ENCODE measurements around the gene SYT9.

SYT9 gene

DNA sequence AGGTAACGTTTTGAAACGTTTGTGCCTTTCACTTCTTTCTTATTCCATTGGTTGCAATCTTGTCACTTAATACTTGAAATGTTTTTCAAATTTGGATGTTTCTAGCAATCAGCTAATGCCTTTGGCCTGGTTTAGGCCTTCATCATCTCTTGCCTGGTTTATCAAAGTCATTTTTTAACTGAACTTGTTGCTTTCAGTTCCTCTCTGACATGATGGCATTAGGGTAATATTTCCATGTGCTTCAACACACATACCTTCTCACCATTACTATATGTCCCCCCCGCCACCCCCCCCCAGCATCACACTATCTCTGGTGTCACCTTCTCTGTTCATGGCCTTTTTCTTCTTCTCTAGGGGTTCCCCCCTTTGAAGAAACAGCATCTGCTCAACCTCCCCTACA is 1.5 kb upstream of the SYT9 start:
- Histone ChIP-seq H3K4me3 (ENCODE audit: low read depth in 1 of 5, low read length in 5 of 5) (no peak overlapping the region), H3K9ac (ENCODE audit: low read length in 5 of 5) (no peak overlapping the region), H3K36me3 (ENCODE audit: control insufficient read depth in 5 of 5, insufficient read depth in 5 of 5, low read length in 5 of 5) (no peaks in the 10 kb centered on the region), H3K4me1 (ENCODE audit: control insufficient read depth in 5 of 5, insufficient read depth in 5 of 5, low read length in 5 of 5) (peaks cover 0 to 17% (median 11%) of the 10 kb centered on the region in 5 donors), H3K27me3 (ENCODE audit: control insufficient read depth in 5 of 5, insufficient read depth in 4 of 5, low read length in 5 of 5) (peaks cover 11 to 28% (median 14%) of the 10 kb centered on the region in 5 donors), H3K27ac (ENCODE audit: low read depth, low read length) (no peak overlapping the region), H3K9me3 (ENCODE audit: control insufficient read depth in 5 of 5, low read length in 5 of 5) (no peaks in the 10 kb centered on the region)

GRCh38 chr11:7251487-7251835 is 243 bp upstream of the SYT9 start:
- Histone ChIP-seq H3K9ac (ENCODE audit: low read length in 5 of 5) (no peak overlapping the region), H3K36me3 (ENCODE audit: control insufficient read depth in 5 of 5, insufficient read depth in 5 of 5, low read length in 5 of 5) (no peaks in the 10 kb centered on the region), H3K9me3 (ENCODE audit: control insufficient read depth in 5 of 5, low read length in 5 of 5) (no peaks in the 10 kb centered on the region), H3K27ac (ENCODE audit: low read depth, low read length) (no peak overlapping the region), H3K4me3 (ENCODE audit: low read depth in 1 of 5, low read length in 5 of 5) (peak overlapping the region in 4 of 5 donors; percentile 50 to 66 (median 56)), H3K4me1 (ENCODE audit: control insufficient read depth in 5 of 5, insufficient read depth in 5 of 5, low read length in 5 of 5) (peaks cover 0 to 17% (median 11%) of the 10 kb centered on the region in 5 donors), H3K27me3 (ENCODE audit: control insufficient read depth in 5 of 5, insufficient read depth in 4 of 5, low read length in 5 of 5) (peaks cover 11 to 28% (median 14%) of the 10 kb centered on the region in 5 donors)

GRCh38 chr11:7252683-7253213 is 1.0 kb downstream of the SYT9 start:
- H3K27ac ChIP-seq (ENCODE audit: low read depth, low read length), result no peak overlapping the region
- peaks cover 11 to 28% (median 14%) of the 10 kb centered on the region in 5 donors for H3K27me3 ChIP-seq (ENCODE audit: control insufficient read depth in 5 of 5, insufficient read depth in 4 of 5, low read length in 5 of 5)
- peaks cover 0 to 17% (median 11%) of the 10 kb centered on the region in 5 donors for H3K4me1 ChIP-seq (ENCODE audit: control insufficient read depth in 5 of 5, insufficient read depth in 5 of 5, low read length in 5 of 5)
- no peak overlapping the region for H3K4me3 ChIP-seq (ENCODE audit: low read depth in 1 of 5, low read length in 5 of 5)
- no peak overlapping the region for H3K9ac ChIP-seq (ENCODE audit: low read length in 5 of 5)
- H3K36me3 ChIP-seq (ENCODE audit: control insufficient read depth in 5 of 5, insufficient read depth in 5 of 5, low read length in 5 of 5), result no peaks in the 10 kb centered on the region
- H3K9me3 ChIP-seq (ENCODE audit: control insufficient read depth in 5 of 5, low read length in 5 of 5), result no peaks in the 10 kb centered on the region

- peaks cover 0 to 17% (median 11%) of the 10 kb centered on the region in 5 donors for H3K4me1 ChIP-seq (ENCODE audit: control insufficient read depth in 5 of 5, insufficient read depth in 5 of 5, low read length in 5 of 5)
- H3K4me3 ChIP-seq (ENCODE audit: low read depth in 1 of 5, low read length in 5 of 5), result no peak overlapping the region
- H3K9ac ChIP-seq (ENCODE audit: low read length in 5 of 5), result no peak overlapping the region
- H3K27me3 ChIP-seq (ENCODE audit: control insufficient read depth in 5 of 5, insufficient read depth in 4 of 5, low read length in 5 of 5), result peaks cover 11 to 28% (median 14%) of the 10 kb centered on the region in 5 donors
- H3K27ac ChIP-seq (ENCODE audit: low read depth, low read length), result no peak overlapping the region
- H3K9me3 ChIP-seq (ENCODE audit: control insufficient read depth in 5 of 5, low read length in 5 of 5), result no peaks in the 10 kb centered on the region
- no peaks in the 10 kb centered on the region for H3K36me3 ChIP-seq (ENCODE audit: control insufficient read depth in 5 of 5, insufficient read depth in 5 of 5, low read length in 5 of 5)
Observed at GRCh38 chr11:7253800-7254199, 2.1 kb downstream of the SYT9 start.

- H3K27me3 ChIP-seq (ENCODE audit: control insufficient read depth in 5 of 5, insufficient read depth in 4 of 5, low read length in 5 of 5), result peaks cover 11 to 28% (median 14%) of the 10 kb centered on the region in 5 donors
Observed at GRCh38 chr11:7254731-7255291, 3.1 kb downstream of the SYT9 start.

DNA sequence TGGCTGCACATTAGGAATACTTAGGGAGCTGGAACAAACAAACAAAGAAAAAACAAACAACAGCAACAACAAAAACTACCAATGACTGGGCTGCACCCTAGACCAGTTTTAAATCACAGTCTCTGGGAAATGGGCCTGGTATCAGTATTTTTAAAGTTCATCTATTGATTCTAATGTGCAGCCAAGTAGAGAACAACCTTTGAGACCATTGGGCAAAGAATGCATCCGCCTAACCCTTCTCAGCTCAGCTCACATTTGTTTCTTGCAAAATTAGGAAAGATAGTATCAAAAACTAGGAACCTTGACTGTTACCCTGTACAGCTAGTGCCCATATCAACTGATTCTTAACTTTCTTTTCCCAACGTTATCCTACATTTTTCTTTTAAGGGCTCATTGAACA is 5.2 kb downstream of the SYT9 start:
- Histone ChIP-seq H3K4me1 (ENCODE audit: control insufficient read depth in 5 of 5, insufficient read depth in 5 of 5, low read length in 5 of 5) (peaks cover 0 to 10% (median 9%) of the 10 kb centered on the region in 5 donors), H3K4me3 (ENCODE audit: low read depth in 1 of 5, low read length in 5 of 5) (no peak overlapping the region), H3K9me3 (ENCODE audit: control insufficient read depth in 5 of 5, low read length in 5 of 5) (no peaks in the 10 kb centered on the region), H3K27me3 (ENCODE audit: control insufficient read depth in 5 of 5, insufficient read depth in 4 of 5, low read length in 5 of 5) (peaks cover 10 to 23% (median 11%) of the 10 kb centered on the region in 5 donors), H3K36me3 (ENCODE audit: control insufficient read depth in 5 of 5, insufficient read depth in 5 of 5, low read length in 5 of 5) (no peaks in the 10 kb centered on the region), H3K27ac (ENCODE audit: low read depth, low read length) (no peak overlapping the region), H3K9ac (ENCODE audit: low read length in 5 of 5) (no peak overlapping the region)

More at GRCh38 chr11:7254731-7255291, 3.1 kb downstream of the SYT9 start:
- Histone ChIP-seq H3K27ac (ENCODE audit: low read depth, low read length) (no peak overlapping the region), H3K9ac (ENCODE audit: low read length in 5 of 5) (no peak overlapping the region), H3K36me3 (ENCODE audit: control insufficient read depth in 5 of 5, insufficient read depth in 5 of 5, low read length in 5 of 5) (no peaks in the 10 kb centered on the region), H3K4me1 (ENCODE audit: control insufficient read depth in 5 of 5, insufficient read depth in 5 of 5, low read length in 5 of 5) (peaks cover 0 to 17% (median 11%) of the 10 kb centered on the region in 5 donors), H3K4me3 (ENCODE audit: low read depth in 1 of 5, low read length in 5 of 5) (no peak overlapping the region), H3K9me3 (ENCODE audit: control insufficient read depth in 5 of 5, low read length in 5 of 5) (no peaks in the 10 kb centered on the region)

- Histone ChIP-seq H3K27ac (ENCODE audit: low read depth, low read length) (no peak overlapping the region), H3K36me3 (ENCODE audit: control insufficient read depth in 5 of 5, insufficient read depth in 5 of 5, low read length in 5 of 5) (no peaks in the 10 kb centered on the region), H3K4me1 (ENCODE audit: control insufficient read depth in 5 of 5, insufficient read depth in 5 of 5, low read length in 5 of 5) (peaks cover 0 to 2% (median under 1%) of the 10 kb centered on the region in 5 donors), H3K27me3 (ENCODE audit: control insufficient read depth in 5 of 5, insufficient read depth in 4 of 5, low read length in 5 of 5) (peaks cover 4 to 16% (median 8%) of the 10 kb centered on the region in 5 donors), H3K9me3 (ENCODE audit: control insufficient read depth in 5 of 5, low read length in 5 of 5) (no peaks in the 10 kb centered on the region), H3K4me3 (ENCODE audit: low read depth in 1 of 5, low read length in 5 of 5) (no peak overlapping the region), H3K9ac (ENCODE audit: low read length in 5 of 5) (no peak overlapping the region)
Observed at GRCh38 chr11:7257724-7258123, 6.0 kb downstream of the SYT9 start.

- Histone ChIP-seq H3K27me3 (ENCODE audit: control insufficient read depth in 5 of 5, insufficient read depth in 4 of 5, low read length in 5 of 5) (no peaks in the 10 kb centered on the region), H3K4me3 (ENCODE audit: low read depth in 1 of 5, low read length in 5 of 5) (no peak overlapping the region), H3K9me3 (ENCODE audit: control insufficient read depth in 5 of 5, low read length in 5 of 5) (no peaks in the 10 kb centered on the region), H3K4me1 (ENCODE audit: control insufficient read depth in 5 of 5, insufficient read depth in 5 of 5, low read length in 5 of 5) (no peaks in the 10 kb centered on the region), H3K9ac (ENCODE audit: low read length in 5 of 5) (no peak overlapping the region), H3K27ac (ENCODE audit: low read depth, low read length) (no peak overlapping the region), H3K36me3 (ENCODE audit: control insufficient read depth in 5 of 5, insufficient read depth in 5 of 5, low read length in 5 of 5) (no peaks in the 10 kb centered on the region)
Observed at GRCh38 chr11:7261578-7261977, 9.9 kb downstream of the SYT9 start.

GRCh38 chr11:7262672-7263071 is 11.0 kb downstream of the SYT9 start:
- H3K27ac ChIP-seq (ENCODE audit: low read depth, low read length), result no peak overlapping the region
- no peaks in the 10 kb centered on the region for H3K9me3 ChIP-seq (ENCODE audit: control insufficient read depth in 5 of 5, low read length in 5 of 5)
- H3K4me3 ChIP-seq (ENCODE audit: low read depth in 1 of 5, low read length in 5 of 5), result no peak overlapping the region
- no peaks in the 10 kb centered on the region for H3K27me3 ChIP-seq (ENCODE audit: control insufficient read depth in 5 of 5, insufficient read depth in 4 of 5, low read length in 5 of 5)
- H3K4me1 ChIP-seq (ENCODE audit: control insufficient read depth in 5 of 5, insufficient read depth in 5 of 5, low read length in 5 of 5), result no peaks in the 10 kb centered on the region
- H3K9ac ChIP-seq (ENCODE audit: low read length in 5 of 5), result no peak overlapping the region
- no peaks in the 10 kb centered on the region for H3K36me3 ChIP-seq (ENCODE audit: control insufficient read depth in 5 of 5, insufficient read depth in 5 of 5, low read length in 5 of 5)

GRCh38 chr11:7263842-7264241 is 12.1 kb downstream of the SYT9 start:
- no peaks in the 10 kb centered on the region for H3K27me3 ChIP-seq (ENCODE audit: control insufficient read depth in 5 of 5, insufficient read depth in 4 of 5, low read length in 5 of 5)
- no peak overlapping the region for H3K9ac ChIP-seq (ENCODE audit: low read length in 5 of 5)
- no peaks in the 10 kb centered on the region for H3K9me3 ChIP-seq (ENCODE audit: control insufficient read depth in 5 of 5, low read length in 5 of 5)
- H3K36me3 ChIP-seq (ENCODE audit: control insufficient read depth in 5 of 5, insufficient read depth in 5 of 5, low read length in 5 of 5), result no peaks in the 10 kb centered on the region
- H3K4me3 ChIP-seq (ENCODE audit: low read depth in 1 of 5, low read length in 5 of 5), result no peak overlapping the region
- no peaks in the 10 kb centered on the region for H3K4me1 ChIP-seq (ENCODE audit: control insufficient read depth in 5 of 5, insufficient read depth in 5 of 5, low read length in 5 of 5)
- no peak overlapping the region for H3K27ac ChIP-seq (ENCODE audit: low read depth, low read length)
